ENCODE measurements around the gene U2SURP. TPM values are rescaled to one million over a fixed set of nuclear protein-coding genes. Genes with fewer than 3 reads are reported as not detected.
"Not testable (repeated sequence)": the region's sequence is repeated elsewhere in the genome, so short reads cannot be mapped to it uniquely, and the experiment has no call there.

The U2SURP gene
- total RNA-seq, 4 donors from 2014 or later = 35.7 to 58.6 (median 45.2) TPM

- no peaks in the 10 kb centered on the region for H3K9me3 ChIP-seq
- peaks cover 32 to 75% (median 54%) of the 10 kb centered on the region in 4 donors for H3K36me3 ChIP-seq
- 80% methylated on average over 2 of the region's 2 CpGs for WGBS
- no peak overlapping the region for H3K4me3 ChIP-seq
- H3K27ac ChIP-seq (replicated peaks in 1 of 4) = no peak overlapping the region
- H3K27me3 ChIP-seq = no peaks in the 10 kb centered on the region
- H3K4me1 ChIP-seq = no peaks in the 10 kb centered on the region
- TF ChIP-seq EP300 (IDR thresholded peaks at IDR 0.05) (no peak), POLR2A (IDR thresholded peaks at IDR 0.05; ENCODE audit: low read depth) (no peak), CTCF (IDR thresholded peaks at IDR 0.05) (no peak), POLR2AphosphoS5 (IDR thresholded peaks at IDR 0.05) (no peak)
- intact Hi-C loops (cut with DNase I) = no loop called here
- DNase-seq (ENCODE audit: extremely low spot score) = no peak
Measured at GRCh38 chr3:143036557-143036956, 35.2 kb downstream of the U2SURP start.

- DNase-seq (ENCODE audit: extremely low spot score) = no peak
- peaks cover 27 to 69% (median 47%) of the 10 kb centered on the region in 4 donors for H3K36me3 ChIP-seq
- H3K4me1 ChIP-seq = no peaks in the 10 kb centered on the region
- intact Hi-C loops (cut with DNase I) = no loop called here
- no peaks in the 10 kb centered on the region for H3K27me3 ChIP-seq
- no peaks in the 10 kb centered on the region for H3K9me3 ChIP-seq
- no peak overlapping the region for H3K4me3 ChIP-seq
- no peak overlapping the region for H3K27ac ChIP-seq (replicated peaks in 1 of 4)
- TF ChIP-seq POLR2AphosphoS5 (IDR thresholded peaks at IDR 0.05) (no peak), EP300 (IDR thresholded peaks at IDR 0.05) (no peak), POLR2A (IDR thresholded peaks at IDR 0.05; ENCODE audit: low read depth) (no peak), CTCF (IDR thresholded peaks at IDR 0.05) (no peak)
- 92% methylated on average over 2 of the region's 2 CpGs for WGBS
Measured at GRCh38 chr3:143037867-143038266, 36.5 kb downstream of the U2SURP start.

- no peak overlapping the region for H3K4me3 ChIP-seq
- H3K27ac ChIP-seq (replicated peaks in 1 of 4) = no peak overlapping the region
- H3K36me3 ChIP-seq = peaks cover 36 to 70% (median 54%) of the 10 kb centered on the region in 4 donors
- intact Hi-C loops (cut with DNase I) = no loop called here
- no peaks in the 10 kb centered on the region for H3K9me3 ChIP-seq
- WGBS = 79% methylated on average over 3 of the region's 3 CpGs
- no peak for DNase-seq (ENCODE audit: extremely low spot score)
- TF ChIP-seq CTCF (IDR thresholded peaks at IDR 0.05) (peak; percentile 20 to 39 (median 29)), POLR2A (IDR thresholded peaks at IDR 0.05; ENCODE audit: low read depth) (no peak)
- H3K4me1 ChIP-seq = no peaks in the 10 kb centered on the region
- H3K27me3 ChIP-seq = no peaks in the 10 kb centered on the region
Measured at GRCh38 chr3:143040261-143040879, 39.0 kb downstream of the U2SURP start.

GRCh38 chr3:143041903-143042302, 40.5 kb downstream of the U2SURP start:
- H3K9me3 ChIP-seq = no peaks in the 10 kb centered on the region
- TF ChIP-seq POLR2AphosphoS5 (IDR thresholded peaks at IDR 0.05) (no peak), CTCF (IDR thresholded peaks at IDR 0.05) (no peak), POLR2A (IDR thresholded peaks at IDR 0.05; ENCODE audit: low read depth) (no peak), EP300 (IDR thresholded peaks at IDR 0.05) (no peak)
- intact Hi-C loops (cut with DNase I) = no loop called here
- H3K27me3 ChIP-seq = no peaks in the 10 kb centered on the region
- no peak overlapping the region for H3K4me3 ChIP-seq
- 100% methylated on average over 1 of the region's 1 CpG for WGBS
- DNase-seq (ENCODE audit: extremely low spot score) = no peak
- no peak overlapping the region for H3K27ac ChIP-seq (replicated peaks in 1 of 4)
- H3K4me1 ChIP-seq = no peaks in the 10 kb centered on the region
- H3K36me3 ChIP-seq = peaks cover 33 to 63% (median 48%) of the 10 kb centered on the region in 4 donors

GRCh38 chr3:143045639-143046038, 44.3 kb downstream of the U2SURP start:
- TF ChIP-seq CTCF (IDR thresholded peaks at IDR 0.05) (no peak), EP300 (IDR thresholded peaks at IDR 0.05) (no peak), POLR2A (IDR thresholded peaks at IDR 0.05; ENCODE audit: low read depth) (no peak)
- 86% methylated on average over 2 of the region's 2 CpGs for WGBS
- peaks cover 31 to 62% (median 52%) of the 10 kb centered on the region in 4 donors for H3K36me3 ChIP-seq

GRCh38 chr3:143046075-143046474, 44.7 kb downstream of the U2SURP start:
- 94% methylated on average over 5 of the region's 5 CpGs for WGBS
- H3K27me3 ChIP-seq; intact Hi-C loops (cut with DNase I); H3K9me3 ChIP-seq; H3K4me1 ChIP-seq; H3K27ac ChIP-seq (replicated peaks in 1 of 4); DNase-seq (ENCODE audit: extremely low spot score); H3K4me3 ChIP-seq: not testable (repeated sequence)
- peaks cover 31 to 66% (median 57%) of the 10 kb centered on the region in 4 donors for H3K36me3 ChIP-seq

More at GRCh38 chr3:143045639-143046038, 44.3 kb downstream of the U2SURP start:
- Histone ChIP-seq H3K27ac (replicated peaks in 1 of 4) (no peak overlapping the region), H3K27me3 (no peaks in the 10 kb centered on the region), H3K4me3 (no peak overlapping the region), H3K9me3 (no peaks in the 10 kb centered on the region), H3K4me1 (no peaks in the 10 kb centered on the region)
- intact Hi-C loops (cut with DNase I) = no loop called here
- no peak for DNase-seq (ENCODE audit: extremely low spot score)
